Spleen (tissue), 11 donors: ENCODE data around the gene HOXA6. TPM values are rescaled to one million over a fixed set of nuclear protein-coding genes. Genes with fewer than 3 reads are reported as not detected.

ENCODE experiments used
- DNase-seq: peaks from one replicate; pipeline ENCODE4 v3.0.0-alpha.2; 2020
- H3K27ac ChIP-seq, 8 donors: fragments of 200-600 bp; sonication (generic) in 7 of 8; 1 replicate in 4 of 8; 2 replicates in 4 of 8; pipeline versions ENCODE4 v1.5.0 to v1.8.0; 2016 to 2021; ENCODE audit warnings: inconsistent platforms in 4 of 8, mild to moderate bottlenecking in 4 of 8, moderate library complexity in 1 of 8
- H3K27me3 ChIP-seq, 7 donors: fragments of 200-600 bp; sonication (generic) in 6 of 7; replicated peaks in 1 of 7; 1 replicate in 4 of 7; 2 replicates in 3 of 7; pipeline versions ENCODE4 v1.5.0 to v1.8.0; 2016 to 2021; ENCODE audit warnings: inconsistent platforms in 3 of 7, mild to moderate bottlenecking in 1 of 7
- H3K36me3 ChIP-seq, 6 donors: fragments of 200-600 bp; sonication (generic) in 5 of 6; 1 replicate in 4 of 6; 2 replicates in 2 of 6; pipeline versions ENCODE4 v1.5.0 to v1.8.0; 2016 to 2021; ENCODE audit warnings: inconsistent platforms in 2 of 6
- H3K4me1 ChIP-seq, 6 donors: fragments of 200-600 bp; sonication (generic) in 5 of 6; 1 replicate in 3 of 6; 2 replicates in 3 of 6; pipeline versions ENCODE4 v1.5.0 to v1.8.0; 2016 to 2021; ENCODE audit warnings: inconsistent platforms in 3 of 6
- H3K4me3 ChIP-seq, 8 donors: fragments of 200-600 bp; sonication (generic) in 7 of 8; 1 replicate in 4 of 8; 2 replicates in 4 of 8; pipeline versions ENCODE4 v1.5.0 to v1.8.0; 2016 to 2021; ENCODE audit warnings: inconsistent platforms in 4 of 8, mild to moderate bottlenecking in 4 of 8, moderate library complexity in 2 of 8
- H3K9me3 ChIP-seq, 8 donors: fragments of 200-600 bp; sonication (generic) in 7 of 8; 1 replicate in 4 of 8; 2 replicates in 4 of 8; pipeline versions ENCODE4 v1.5.0 to v1.8.0; 2016 to 2021; ENCODE audit warnings: inconsistent platforms in 4 of 8
- POLR2A ChIP-seq, 3 donors: fragments of 450-650 bp; IDR thresholded peaks; one replicate each; pipeline ENCODE4 v1.5.1; 2017; ENCODE audit warnings: antibody characterized with exemption in 3 of 3, mild to moderate bottlenecking in 1 of 3
- POLR2AphosphoS5 ChIP-seq, 3 donors: sonication (generic); formaldehyde crosslinking; IDR thresholded peaks; one replicate each; pipeline ENCODE4 v1.5.1; 2017; ENCODE audit warnings: antibody characterized with exemption in 3 of 3
- WGBS, 5 donors: extraction: QIAGEN DNeasy Blood & Tissue Kit in 3 of 5; methylation state at CpG; one replicate each; pipeline versions ENCODE4 v1.1.5 to v1.1.7; 2013 to 2018; 5-methylcytosine and 5-hydroxymethylcytosine counted together
- intact Hi-C: fragments of 100-400 bp; cut with DNase I; formaldehyde crosslinking; loops from one replicate; pipeline ENCODE4 v1.15.0; 2023; ENCODE audit warnings: low total_unique reads
- polyA plus RNA-seq, 3 donors: library from polyadenylated mRNA; stranded (reverse); fragments of 200-250 nt; gene quantifications; one replicate each; pipeline ENCODE4 v1.2.1, GENCODE V29; 2013
- total RNA-seq, 7 donors: library from RNA; depleted of rRNA in 3 of 7; stranded (reverse); fragments of >200 nt in 3 of 7; fragmentation: NEBNext Ultra II Directional in 4 of 7; extraction: Animal tissue kit (Norgen Biotek cat#: 25700) in 4 of 7; gene quantifications; one replicate each; pipeline versions ENCODE4 v1.1.0 to v1.2.1, GENCODE V29; 2016 to 2021
- TF ChIP-seq, protein P1 (sequence below), 11 experiments: fragments of 200-600 bp in 7 of 11; fragments of 450-650 bp in 4 of 11; sonication (generic) in 4 of 11; IDR thresholded peaks in 8 of 11; conservative IDR thresholded peaks in 3 of 11; 1 replicate in 7 of 11; 2 replicates in 4 of 11; pipeline versions ENCODE4 v1.4.0 to v1.8.0; 2016 to 2021; ENCODE audit warnings: antibody characterized with exemption in 11 of 11, inconsistent platforms in 4 of 11, mild to moderate bottlenecking in 1 of 11
- donor health status: healthy with polysubstance abuse.
- donor health status: DM: no; HTN: no; CAD: no; lungs with moderate emphysema.
- donor health status: DM: no; HTN: no; CAD: no.
- donor health status: Bipolar disorder and iron deficiency.
- donor health status: healthy.
- donor health status: DM: no; HTN: no; CAD: no.
- donor health status: DM: yes; HTN: yes; CAD: no.

The HOXA6 gene
- total and polyA plus RNA-seq, 10 donors: 0.26 to 2.0 (median 1.2) TPM; not detected in 2

DNA sequence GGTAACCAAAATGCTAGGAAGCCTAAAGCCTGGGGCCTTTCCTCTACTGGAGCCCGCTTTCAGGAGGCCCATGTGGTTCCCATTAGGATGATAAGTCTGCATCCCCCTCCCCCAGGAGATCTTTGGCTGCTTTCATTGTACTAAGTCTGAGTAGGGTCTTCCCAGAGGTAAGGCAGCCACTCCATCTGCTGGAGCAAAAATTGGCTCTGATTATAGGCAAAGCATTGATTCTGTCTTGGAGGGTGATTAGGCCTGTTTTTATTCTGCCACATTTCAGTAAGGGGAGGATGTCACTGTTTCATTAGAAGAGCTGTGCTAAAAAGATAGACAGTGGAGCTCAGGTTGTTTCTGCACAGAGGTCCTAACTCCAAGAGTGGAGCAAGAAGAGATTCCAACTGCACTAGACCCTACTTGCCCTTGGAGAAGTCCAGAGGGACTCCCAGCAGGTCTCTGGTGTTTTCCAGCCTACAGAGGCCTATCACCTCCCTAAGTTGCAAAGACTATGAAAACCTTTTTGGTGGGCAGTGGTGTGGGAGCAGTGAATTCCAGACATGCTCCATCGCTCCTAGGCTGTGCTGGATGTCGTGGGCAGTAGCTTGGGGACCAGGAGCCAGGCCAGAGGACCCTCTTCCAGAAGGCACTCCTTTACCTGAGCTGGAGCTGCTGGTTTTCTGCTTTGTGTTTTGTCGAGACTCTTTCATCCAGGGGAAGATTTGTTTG, 37.9 kb downstream of the HOXA6 start:
- no peaks in the 10 kb centered on the region for H3K9me3 ChIP-seq
- no peak for DNase-seq
- H3K4me1 ChIP-seq: peaks cover 0 to 72% (median 28%) of the 10 kb centered on the region in 6 donors
- H3K27ac ChIP-seq: peak overlapping the region in 7 of 8 donors; percentile 78 to 93 (median 87)
- WGBS, 5 donors: 89 to 96% (median 92%) methylated on average over 4 of the region's 4 CpGs
- H3K27me3 ChIP-seq: peaks cover 0 to 20% (median 0%) of the 10 kb centered on the region in 7 donors
- H3K36me3 ChIP-seq: no peaks in the 10 kb centered on the region
- no peak for TF ChIP-seq POLR2A (IDR thresholded peaks at IDR 0.05)
- TF ChIP-seq POLR2AphosphoS5 (IDR thresholded peaks at IDR 0.05): no peak
- TF ChIP-seq, protein P1, sequence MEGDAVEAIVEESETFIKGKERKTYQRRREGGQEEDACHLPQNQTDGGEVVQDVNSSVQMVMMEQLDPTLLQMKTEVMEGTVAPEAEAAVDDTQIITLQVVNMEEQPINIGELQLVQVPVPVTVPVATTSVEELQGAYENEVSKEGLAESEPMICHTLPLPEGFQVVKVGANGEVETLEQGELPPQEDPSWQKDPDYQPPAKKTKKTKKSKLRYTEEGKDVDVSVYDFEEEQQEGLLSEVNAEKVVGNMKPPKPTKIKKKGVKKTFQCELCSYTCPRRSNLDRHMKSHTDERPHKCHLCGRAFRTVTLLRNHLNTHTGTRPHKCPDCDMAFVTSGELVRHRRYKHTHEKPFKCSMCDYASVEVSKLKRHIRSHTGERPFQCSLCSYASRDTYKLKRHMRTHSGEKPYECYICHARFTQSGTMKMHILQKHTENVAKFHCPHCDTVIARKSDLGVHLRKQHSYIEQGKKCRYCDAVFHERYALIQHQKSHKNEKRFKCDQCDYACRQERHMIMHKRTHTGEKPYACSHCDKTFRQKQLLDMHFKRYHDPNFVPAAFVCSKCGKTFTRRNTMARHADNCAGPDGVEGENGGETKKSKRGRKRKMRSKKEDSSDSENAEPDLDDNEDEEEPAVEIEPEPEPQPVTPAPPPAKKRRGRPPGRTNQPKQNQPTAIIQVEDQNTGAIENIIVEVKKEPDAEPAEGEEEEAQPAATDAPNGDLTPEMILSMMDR (IDR thresholded peaks at IDR 0.05 in 8 of 11, conservative IDR thresholded peaks at IDR 0.05 in 3 of 11): no peak
- intact Hi-C loops: loop anchor here (10.0 kb wide), 1 partner anchor 355 kb away; no protein-coding TSS in a partner anchor
- no peak overlapping the region for H3K4me3 ChIP-seq

DNA sequence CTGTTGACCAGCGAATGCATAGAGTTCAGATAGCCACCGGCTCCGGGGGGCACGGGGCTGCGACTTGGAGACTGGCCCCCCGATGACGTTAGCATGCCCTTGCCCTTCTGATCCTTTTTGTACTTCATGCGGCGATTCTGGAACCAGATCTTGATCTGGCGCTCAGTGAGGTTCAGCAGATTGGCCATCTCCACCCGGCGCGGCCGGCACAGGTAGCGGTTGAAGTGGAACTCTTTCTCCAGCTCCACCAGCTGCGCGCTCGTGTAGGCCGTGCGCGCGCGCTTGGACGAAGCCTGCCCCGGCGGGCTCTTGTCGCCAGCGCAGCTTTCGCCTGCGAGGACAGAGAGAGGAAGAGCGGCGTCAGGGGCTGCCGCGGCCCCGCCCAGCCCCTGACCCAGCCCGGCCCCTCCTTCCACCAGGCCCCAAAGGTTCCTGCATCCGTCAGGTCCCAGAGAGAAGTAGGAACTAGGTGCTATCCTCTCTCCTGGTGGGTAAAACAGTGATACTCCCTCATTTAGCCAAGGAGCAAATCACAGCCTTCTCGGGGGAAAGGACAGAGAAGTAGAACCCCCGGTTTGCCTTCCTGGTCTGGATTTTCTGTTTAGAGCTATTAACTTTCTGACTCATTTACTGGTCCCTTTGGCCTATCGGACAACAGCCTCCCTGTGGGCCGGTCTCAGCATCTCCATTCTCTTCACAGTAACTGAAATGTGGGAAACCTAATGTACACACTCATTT, 39.0 kb downstream of the HOXA6 start:
- peaks cover 0 to 30% (median 1%) of the 10 kb centered on the region in 7 donors for H3K27me3 ChIP-seq
- peaks cover 0 to 80% (median 33%) of the 10 kb centered on the region in 6 donors for H3K4me1 ChIP-seq
- no peaks in the 10 kb centered on the region for H3K9me3 ChIP-seq
- 61 to 93% (median 77%) methylated on average over 40 to 41 of the region's 41 CpGs for WGBS, 5 donors
- H3K4me3 ChIP-seq: peak overlapping the region in 6 of 8 donors; percentile 13 to 62 (median 22)
- intact Hi-C loops: no loop called here
- H3K27ac ChIP-seq: peak overlapping the region; percentile 66 to 93 (median 86)
- H3K36me3 ChIP-seq: no peaks in the 10 kb centered on the region
- TF ChIP-seq POLR2AphosphoS5 (IDR thresholded peaks at IDR 0.05) (peak; percentile 80 to 95 (median 90)), POLR2A (IDR thresholded peaks at IDR 0.05) (peak in 1 of 3 donors; percentile 81)
- TF ChIP-seq, protein P1 (IDR thresholded peaks at IDR 0.05 in 8 of 11, conservative IDR thresholded peaks at IDR 0.05 in 3 of 11): peak in 3 of 11 experiments; percentile 13 to 27 (median 18)
- peak; percentile 85 for DNase-seq

DNA sequence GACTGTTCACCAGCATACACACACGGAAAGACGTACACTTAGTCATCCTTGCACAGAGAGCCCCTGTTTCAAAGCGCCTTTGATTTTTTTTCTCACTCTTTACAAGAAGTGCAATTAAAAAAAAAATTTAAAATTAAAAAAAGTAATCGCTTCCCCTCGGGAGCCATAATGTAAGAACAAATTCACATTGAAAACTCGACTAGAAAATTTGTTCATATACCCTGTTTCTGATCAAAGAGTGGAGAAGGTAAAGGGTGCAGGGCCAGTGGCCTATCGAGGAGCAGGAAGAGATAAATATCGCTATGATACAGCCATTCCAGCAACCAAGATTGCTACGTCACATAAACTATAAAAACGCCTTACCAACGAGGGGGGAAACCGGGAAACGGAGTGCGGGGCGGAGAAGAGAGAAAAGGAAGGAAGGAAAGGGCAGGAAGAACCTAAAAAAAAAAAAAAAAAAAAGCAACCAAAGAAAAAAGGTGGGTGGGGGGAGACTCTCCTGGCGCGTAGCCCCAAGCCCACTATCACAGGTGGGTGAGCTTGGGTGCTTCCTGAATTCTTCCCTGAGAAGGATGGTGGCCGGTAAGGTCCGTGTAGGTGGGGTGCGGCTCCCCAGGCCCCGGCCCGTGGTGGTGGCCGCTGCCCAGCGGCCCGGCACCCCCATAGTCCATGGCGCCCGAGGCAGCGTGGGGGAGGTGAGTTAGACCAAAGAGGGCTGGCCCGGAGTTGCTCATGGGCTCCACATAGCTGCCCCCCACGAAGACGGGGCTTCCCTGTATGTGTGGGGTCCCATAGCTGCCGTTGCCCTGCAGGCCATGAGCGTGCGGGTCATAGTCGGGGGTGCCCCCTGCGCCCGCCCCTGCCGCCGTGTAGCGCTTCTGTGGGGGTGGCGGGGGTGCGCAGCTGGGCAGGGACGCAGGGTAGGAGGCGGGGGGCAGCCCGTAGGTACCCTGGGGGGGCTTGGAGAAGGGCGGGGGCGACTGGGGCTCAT, 39.9 kb downstream of the HOXA6 start:
- no peak for DNase-seq
- H3K27me3 ChIP-seq: peaks cover 0 to 39% (median 7%) of the 10 kb centered on the region in 7 donors
- peaks cover 0 to 84% (median 35%) of the 10 kb centered on the region in 6 donors for H3K4me1 ChIP-seq
- peak overlapping the region; percentile 66 to 93 (median 86) for H3K27ac ChIP-seq
- H3K36me3 ChIP-seq: no peaks in the 10 kb centered on the region
- H3K9me3 ChIP-seq: no peaks in the 10 kb centered on the region
- intact Hi-C loops: no loop called here
- H3K4me3 ChIP-seq: peak overlapping the region in 6 of 8 donors; percentile 13 to 62 (median 22)
- 65 to 82% (median 80%) methylated on average over 36 to 47 of the region's 47 CpGs for WGBS, 5 donors
- TF ChIP-seq POLR2A (IDR thresholded peaks at IDR 0.05) (no peak), POLR2AphosphoS5 (IDR thresholded peaks at IDR 0.05) (no peak)
- TF ChIP-seq, protein P1 (IDR thresholded peaks at IDR 0.05 in 8 of 11, conservative IDR thresholded peaks at IDR 0.05 in 3 of 11): no peak
